A673 (cell line): ENCODE results near the gene VOPP1.

Source experiments
- CTCF ChIP-seq: fragments of 300-800, 200-600 bp; sonication (generic); conservative IDR thresholded peaks from 2 replicates; pipeline ENCODE4 v1.5.1; 2017; ENCODE audit warnings: low read depth, mild to moderate bottlenecking, antibody characterized with exemption, low read length, moderate library complexity, mixed read lengths
- EZH2 ChIP-seq: fragments of 200-600 bp; sonication (generic); IDR thresholded peaks from 2 replicates; pipeline ENCODE4 v1.6.1; 2017; ENCODE audit warnings: borderline replicate concordance, low read depth, mild to moderate bottlenecking, mixed read lengths, antibody characterized with exemption, low read length; ENCODE audit not compliant: poor library complexity, severe bottlenecking

DNA sequence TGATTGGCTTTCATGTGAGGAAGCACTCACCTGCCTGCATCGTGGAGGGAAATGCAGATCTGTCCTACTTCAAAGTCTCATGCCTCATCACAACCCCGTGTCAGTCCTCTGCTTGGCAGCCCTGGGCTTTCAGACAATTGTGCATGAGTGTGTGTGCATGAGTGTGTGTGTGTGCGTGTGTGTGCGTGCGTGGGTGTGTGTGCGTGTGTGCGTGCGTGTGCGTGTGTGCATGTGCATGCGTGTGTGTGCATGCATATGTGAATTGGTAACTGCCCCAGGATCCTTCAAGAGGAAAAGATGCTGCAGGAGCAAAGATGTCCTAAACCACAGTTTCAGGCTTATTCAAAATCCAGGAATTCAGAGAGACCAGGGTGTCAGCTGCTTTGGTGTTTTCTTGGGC is 135.8 kb downstream of the VOPP1 start:
- no peak for TF ChIP-seq CTCF
- no peak for TF ChIP-seq EZH2
